SK-N-SH (cell line): ENCODE data around the gene SCAPER. TPM values are rescaled to one million over a fixed set of nuclear protein-coding genes. Genes with fewer than 3 reads are reported as not detected.

ENCODE experiments used
- CTCF ChIA-PET: fragments of 300-600, 350-600 bp; formaldehyde crosslinking; extraction: SDS; loops from one replicate; lab custom pipeline; 2021; lab: Yijun Ruan, JAX
- POLR2A ChIA-PET: fragments of 350-600 bp; sonication (Branson Sonifier 250); formaldehyde crosslinking; extraction: SDS; loops from one replicate; lab custom pipeline; 2020; ENCODE audit warnings: antibody characterized with exemption, inconsistent platforms; lab: Yijun Ruan, JAX
- DNase-seq: peaks from one replicate; pipeline ENCODE4 v3.0.0; 2012
- H2AFZ ChIP-seq: fragments of 200-600 bp; sonication (generic); 2 replicates; pipeline ENCODE4 v1.8.1; 2016; ENCODE audit warnings: antibody characterized with exemption, mild to moderate bottlenecking, low read depth
- H3F3A ChIP-seq: fragments of 200-600 bp; sonication (generic); replicated peaks from 2 replicates; pipeline ENCODE3; 2016; ENCODE audit warnings: antibody characterized with exemption, mild to moderate bottlenecking; ENCODE audit not compliant: insufficient read depth
- H3K27ac ChIP-seq, 2 experiments: fragments of 200-500 bp in 1 of 2; fragments of 200-600 bp in 1 of 2; sonication (Bioruptor generic) in 1 of 2; sonication (generic), shearing (Covaris generic) in 1 of 2; 2 replicates each; pipeline versions ENCODE4 v1.5.1 to v1.6.1; 2014 to 2016; ENCODE audit warnings: low read depth in 2 of 2, inconsistent platforms in 1 of 2, low read length in 1 of 2, mild to moderate bottlenecking in 1 of 2, mixed read lengths in 1 of 2
- H3K27me3 ChIP-seq: fragments of 200-600 bp; sonication (generic), shearing (Covaris generic); 2 replicates; pipeline ENCODE4 v1.6.1; 2016; ENCODE audit warnings: mixed run types; ENCODE audit not compliant: insufficient read depth
- H3K36me3 ChIP-seq, 2 experiments: fragments of 200-500 bp in 1 of 2; fragments of 200-600 bp in 1 of 2; sonication (Bioruptor generic) in 1 of 2; sonication (generic) in 1 of 2; replicated peaks in 1 of 2; 2 replicates each; pipeline versions ENCODE3 to v1.5.1; 2014 to 2016; ENCODE audit warnings: low read length in 1 of 2, mild to moderate bottlenecking in 1 of 2; ENCODE audit not compliant: insufficient read depth in 2 of 2, control insufficient read depth in 1 of 2
- H3K4me1 ChIP-seq, 2 experiments: fragments of 200-500 bp in 1 of 2; fragments of 200-600 bp in 1 of 2; sonication (Bioruptor generic) in 1 of 2; sonication (generic), shearing (Covaris generic) in 1 of 2; 2 replicates each; pipeline versions ENCODE4 v1.5.1 to v1.6.1; 2014 to 2016; ENCODE audit warnings: low read depth in 1 of 2, low read length in 1 of 2, mixed run types in 1 of 2; ENCODE audit not compliant: insufficient read depth in 2 of 2, control insufficient read depth in 1 of 2
- H3K4me2 ChIP-seq: fragments of 200-600 bp; sonication (generic), shearing (Covaris generic); 2 replicates; pipeline ENCODE4 v1.6.1; 2017; ENCODE audit warnings: mixed run types
- H3K4me3 ChIP-seq, 2 experiments: fragments of 200-500 bp in 1 of 2; fragments of 200-600 bp in 1 of 2; sonication (Bioruptor generic) in 1 of 2; sonication (generic), shearing (Covaris generic) in 1 of 2; 2 replicates each; pipeline versions ENCODE4 v1.5.1 to v1.8.1; 2014 to 2016; ENCODE audit warnings: low read depth in 2 of 2, inconsistent platforms in 1 of 2, low read length in 1 of 2, mild to moderate bottlenecking in 1 of 2, mixed read lengths in 1 of 2, moderate library complexity in 1 of 2
- H3K79me2 ChIP-seq: fragments of 200-600 bp; sonication (generic); 2 replicates; pipeline ENCODE4 v1.8.1; 2017; ENCODE audit warnings: mild to moderate bottlenecking; ENCODE audit not compliant: insufficient read depth
- H3K9ac ChIP-seq: fragments of 200-600 bp; sonication (generic); 2 replicates; pipeline ENCODE4 v1.6.1; 2017; ENCODE audit warnings: mixed run types
- H3K9me2 ChIP-seq: fragments of 200-600 bp; sonication (generic); 2 replicates; pipeline ENCODE4 v1.6.1; 2017; ENCODE audit warnings: mixed run types
- H3K9me3 ChIP-seq: fragments of 200-600 bp; sonication (generic); 2 replicates; pipeline ENCODE4 v1.6.1; 2017; ENCODE audit warnings: mixed run types, mild to moderate bottlenecking, moderate library complexity
- H4K20me1 ChIP-seq: fragments of 200-600 bp; sonication (generic); 2 replicates; pipeline ENCODE4 v1.6.1; 2017; ENCODE audit warnings: mild to moderate bottlenecking, mixed run types; ENCODE audit not compliant: insufficient read depth
- CHD2 ChIP-seq: fragments of 150-350 bp; IDR thresholded peaks from 2 replicates; pipeline ENCODE4 v1.6.1; 2018; ENCODE audit warnings: low read length; ENCODE audit not compliant: partially characterized antibody
- ELF1 ChIP-seq: IDR thresholded peaks from 2 replicates; pipeline ENCODE4 v1.4.0; 2012
- EP300 ChIP-seq, 2 experiments: IDR thresholded peaks; 2 replicates each; pipeline versions ENCODE4 v1.4.0 to v1.6.1; 2012; ENCODE audit warnings: borderline replicate concordance in 1 of 2, low read depth in 1 of 2, low read length in 1 of 2
- EZH2phosphoT487 ChIP-seq: fragments of 200-600 bp; sonication (generic); IDR thresholded peaks from 2 replicates; pipeline ENCODE4 v1.6.1; 2017; ENCODE audit warnings: low read depth, mixed run types, mild to moderate bottlenecking, antibody characterized with exemption, moderate library complexity, borderline replicate concordance
- GABPA ChIP-seq: IDR thresholded peaks from 2 replicates; pipeline ENCODE4 v1.4.0; 2012; ENCODE audit warnings: low read depth, mild to moderate bottlenecking
- GATA2 ChIP-seq: sonication (generic); formaldehyde crosslinking; IDR thresholded peaks from 2 replicates; pipeline ENCODE4 v1.5.0; 2020; ENCODE audit warnings: mild to moderate bottlenecking, missing genetic modification reagents
- MXI1 ChIP-seq: IDR thresholded peaks from 2 replicates; pipeline ENCODE4 v1.6.1; 2012; ENCODE audit warnings: mild to moderate bottlenecking, low read depth, low read length, improper control_type of control experiment
- NFIC ChIP-seq: IDR thresholded peaks from 2 replicates; pipeline ENCODE4 v1.4.0; 2012; ENCODE audit warnings: borderline replicate concordance
- POLR2AphosphoS5 ChIP-seq: IDR thresholded peaks from 2 replicates; pipeline ENCODE4 v1.6.1; 2012; ENCODE audit warnings: low read depth, low read length
- RAD21 ChIP-seq: IDR thresholded peaks from 2 replicates; pipeline ENCODE4 v1.6.1; 2012; ENCODE audit warnings: mild to moderate bottlenecking, low read length
- RXRA ChIP-seq: IDR thresholded peaks from 2 replicates; pipeline ENCODE4 v1.4.0; 2012; ENCODE audit warnings: low read depth, mild to moderate bottlenecking, borderline replicate concordance
- SMC3 ChIP-seq: IDR thresholded peaks from 2 replicates; pipeline ENCODE4 v1.6.1; 2012; ENCODE audit warnings: low read depth, low read length, improper control_type of control experiment
- TEAD4 ChIP-seq: IDR thresholded peaks from 2 replicates; pipeline ENCODE4 v1.4.0; 2012; ENCODE audit warnings: mild to moderate bottlenecking, borderline replicate concordance; ENCODE audit not compliant: insufficient read depth
- YY1 ChIP-seq: IDR thresholded peaks from 2 replicates; pipeline ENCODE4 v1.4.0; 2012; ENCODE audit warnings: low read depth, mild to moderate bottlenecking
- ZBTB33 ChIP-seq: IDR thresholded peaks from 2 replicates; pipeline ENCODE4 v1.4.0; 2012; ENCODE audit warnings: low read depth, borderline replicate concordance
- WGBS: methylation state at CpG from one replicate; pipeline ENCODE4 v1.1.6; 2017; ENCODE audit warnings: low lambda C conversion rate; 5-methylcytosine and 5-hydroxymethylcytosine counted together
- polyA plus RNA-seq, 3 experiments: library from polyadenylated mRNA; depleted of rRNA; stranded (reverse); fragments of >200 nt; gene quantifications; 2 replicates each; pipeline ENCODE4 v1.2.3, GENCODE V29; 2012
- TF ChIP-seq, protein P1 (sequence below): IDR thresholded peaks from 2 replicates; pipeline ENCODE4; 2012
- TF ChIP-seq, protein P2 (sequence below): fragments of 150-350 bp; IDR thresholded peaks from 2 replicates; pipeline ENCODE4 v1.6.1; 2017; ENCODE audit warnings: antibody characterized with exemption, low read length, low read depth, borderline replicate concordance
- TF ChIP-seq, protein P3 (sequence below): fragments of 150-350 bp; IDR thresholded peaks from 2 replicates; pipeline ENCODE4 v1.6.1; 2016; ENCODE audit warnings: mild to moderate bottlenecking, low read depth, low read length
- TF ChIP-seq, protein P4 (sequence below): IDR thresholded peaks from 2 replicates; pipeline ENCODE4 v1.4.0; 2012; ENCODE audit warnings: low read depth, borderline replicate concordance
- TF ChIP-seq, protein P5 (sequence below): IDR thresholded peaks from 2 replicates; pipeline ENCODE4 v1.6.1; 2012; ENCODE audit warnings: mild to moderate bottlenecking, low read depth, low read length, moderate library complexity

SCAPER gene
- polyA plus RNA-seq, 1 of the 3 experiments (the other 2 are of a cell fraction) = 1.8 TPM

- TF ChIP-seq GABPA (no peak), YY1 (no peak), ZBTB33 (no peak), RAD21 (no peak), POLR2AphosphoS5 (no peak), EZH2phosphoT487 (no peak), CHD2 (no peak), RXRA (no peak)
- TF ChIP-seq, protein P1, sequence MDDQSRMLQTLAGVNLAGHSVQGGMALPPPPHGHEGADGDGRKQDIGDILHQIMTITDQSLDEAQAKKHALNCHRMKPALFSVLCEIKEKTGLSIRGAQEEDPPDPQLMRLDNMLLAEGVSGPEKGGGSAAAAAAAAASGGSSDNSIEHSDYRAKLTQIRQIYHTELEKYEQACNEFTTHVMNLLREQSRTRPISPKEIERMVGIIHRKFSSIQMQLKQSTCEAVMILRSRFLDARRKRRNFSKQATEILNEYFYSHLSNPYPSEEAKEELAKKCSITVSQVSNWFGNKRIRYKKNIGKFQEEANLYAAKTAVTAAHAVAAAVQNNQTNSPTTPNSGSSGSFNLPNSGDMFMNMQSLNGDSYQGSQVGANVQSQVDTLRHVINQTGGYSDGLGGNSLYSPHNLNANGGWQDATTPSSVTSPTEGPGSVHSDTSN = no peak
- TF ChIP-seq, all 33 proteins: peak for 0
Observed at GRCh38 chr15:76684002-76684401, 221.1 kb downstream of the SCAPER start (continued).

- POLR2A ChIA-PET = no interaction called here
- no peak for DNase-seq
- Histone ChIP-seq H3K9ac (no peak overlapping the region), H3K9me2 (no peaks in the 10 kb centered on the region), H3K4me2 (no peak overlapping the region), H3K4me3 (no peak overlapping the region), H3K36me3 (no peaks in the 10 kb centered on the region), H3K27ac (no peak overlapping the region), H3K4me1 (no peaks in the 10 kb centered on the region; a peak in 1 of 4 replicates), H3K9me3 (no peaks in the 10 kb centered on the region), H3K79me2 (no peaks in the 10 kb centered on the region), H3K27me3 (no peaks in the 10 kb centered on the region), H3F3A (peaks cover 8% of the 10 kb centered on the region), H4K20me1 (no peaks in the 10 kb centered on the region), H2AFZ (no peak overlapping the region)
- CTCF ChIA-PET = interaction anchor here (0.6 kb wide), 1 partner anchor 14 kb away, joined by 3 read pairs; no protein-coding TSS in a partner anchor
- WGBS = 73% methylated on average over 3 of the region's 3 CpGs
- TF ChIP-seq, protein P2, sequence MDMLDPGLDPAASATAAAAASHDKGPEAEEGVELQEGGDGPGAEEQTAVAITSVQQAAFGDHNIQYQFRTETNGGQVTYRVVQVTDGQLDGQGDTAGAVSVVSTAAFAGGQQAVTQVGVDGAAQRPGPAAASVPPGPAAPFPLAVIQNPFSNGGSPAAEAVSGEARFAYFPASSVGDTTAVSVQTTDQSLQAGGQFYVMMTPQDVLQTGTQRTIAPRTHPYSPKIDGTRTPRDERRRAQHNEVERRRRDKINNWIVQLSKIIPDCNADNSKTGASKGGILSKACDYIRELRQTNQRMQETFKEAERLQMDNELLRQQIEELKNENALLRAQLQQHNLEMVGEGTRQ = no peak
- no peak for TF ChIP-seq SMC3
- TF ChIP-seq GATA2 (CRISPR knock-in tag) = no peak
- TF ChIP-seq NFIC = no peak
- TF ChIP-seq, protein P3, sequence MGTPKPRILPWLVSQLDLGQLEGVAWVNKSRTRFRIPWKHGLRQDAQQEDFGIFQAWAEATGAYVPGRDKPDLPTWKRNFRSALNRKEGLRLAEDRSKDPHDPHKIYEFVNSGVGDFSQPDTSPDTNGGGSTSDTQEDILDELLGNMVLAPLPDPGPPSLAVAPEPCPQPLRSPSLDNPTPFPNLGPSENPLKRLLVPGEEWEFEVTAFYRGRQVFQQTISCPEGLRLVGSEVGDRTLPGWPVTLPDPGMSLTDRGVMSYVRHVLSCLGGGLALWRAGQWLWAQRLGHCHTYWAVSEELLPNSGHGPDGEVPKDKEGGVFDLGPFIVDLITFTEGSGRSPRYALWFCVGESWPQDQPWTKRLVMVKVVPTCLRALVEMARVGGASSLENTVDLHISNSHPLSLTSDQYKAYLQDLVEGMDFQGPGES = no peak
- TF ChIP-seq, protein P4, sequence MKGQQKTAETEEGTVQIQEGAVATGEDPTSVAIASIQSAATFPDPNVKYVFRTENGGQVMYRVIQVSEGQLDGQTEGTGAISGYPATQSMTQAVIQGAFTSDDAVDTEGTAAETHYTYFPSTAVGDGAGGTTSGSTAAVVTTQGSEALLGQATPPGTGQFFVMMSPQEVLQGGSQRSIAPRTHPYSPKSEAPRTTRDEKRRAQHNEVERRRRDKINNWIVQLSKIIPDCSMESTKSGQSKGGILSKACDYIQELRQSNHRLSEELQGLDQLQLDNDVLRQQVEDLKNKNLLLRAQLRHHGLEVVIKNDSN = no peak
- TF ChIP-seq ELF1 = no peak
- TF ChIP-seq, protein P5, sequence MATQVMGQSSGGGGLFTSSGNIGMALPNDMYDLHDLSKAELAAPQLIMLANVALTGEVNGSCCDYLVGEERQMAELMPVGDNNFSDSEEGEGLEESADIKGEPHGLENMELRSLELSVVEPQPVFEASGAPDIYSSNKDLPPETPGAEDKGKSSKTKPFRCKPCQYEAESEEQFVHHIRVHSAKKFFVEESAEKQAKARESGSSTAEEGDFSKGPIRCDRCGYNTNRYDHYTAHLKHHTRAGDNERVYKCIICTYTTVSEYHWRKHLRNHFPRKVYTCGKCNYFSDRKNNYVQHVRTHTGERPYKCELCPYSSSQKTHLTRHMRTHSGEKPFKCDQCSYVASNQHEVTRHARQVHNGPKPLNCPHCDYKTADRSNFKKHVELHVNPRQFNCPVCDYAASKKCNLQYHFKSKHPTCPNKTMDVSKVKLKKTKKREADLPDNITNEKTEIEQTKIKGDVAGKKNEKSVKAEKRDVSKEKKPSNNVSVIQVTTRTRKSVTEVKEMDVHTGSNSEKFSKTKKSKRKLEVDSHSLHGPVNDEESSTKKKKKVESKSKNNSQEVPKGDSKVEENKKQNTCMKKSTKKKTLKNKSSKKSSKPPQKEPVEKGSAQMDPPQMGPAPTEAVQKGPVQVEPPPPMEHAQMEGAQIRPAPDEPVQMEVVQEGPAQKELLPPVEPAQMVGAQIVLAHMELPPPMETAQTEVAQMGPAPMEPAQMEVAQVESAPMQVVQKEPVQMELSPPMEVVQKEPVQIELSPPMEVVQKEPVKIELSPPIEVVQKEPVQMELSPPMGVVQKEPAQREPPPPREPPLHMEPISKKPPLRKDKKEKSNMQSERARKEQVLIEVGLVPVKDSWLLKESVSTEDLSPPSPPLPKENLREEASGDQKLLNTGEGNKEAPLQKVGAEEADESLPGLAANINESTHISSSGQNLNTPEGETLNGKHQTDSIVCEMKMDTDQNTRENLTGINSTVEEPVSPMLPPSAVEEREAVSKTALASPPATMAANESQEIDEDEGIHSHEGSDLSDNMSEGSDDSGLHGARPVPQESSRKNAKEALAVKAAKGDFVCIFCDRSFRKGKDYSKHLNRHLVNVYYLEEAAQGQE = no peak
- TF ChIP-seq TEAD4 = no peak
- no peak for TF ChIP-seq EP300 (IDR thresholded peaks at IDR 0.05; ENCODE audit: borderline replicate concordance in 1 of 2, low read depth in 1 of 2, low read length in 1 of 2)
- TF ChIP-seq YY1 = no peak
- no peak for TF ChIP-seq MXI1
- TF ChIP-seq RAD21 = no peak
- TF ChIP-seq RXRA = no peak
Observed at GRCh38 chr15:76682833-76683232, 222.3 kb downstream of the SCAPER start.
